PC-3 (cell line): ENCODE measurements around the gene KLRC3. TPM values are rescaled to one million over a fixed set of nuclear protein-coding genes. Genes with fewer than 3 reads are reported as not detected.
"Not testable (repeated sequence)": the region's sequence is repeated elsewhere in the genome, so short reads cannot be mapped to it uniquely, and the experiment has no call there.

Experiments
- ATAC-seq: fragments of 200-7000 bp; cut with Tn5 transposase; 2 replicates; pipeline ENCODE4 v1.9.1; 2020; ENCODE audit warnings: mild to moderate bottlenecking, moderate library complexity
- BruUV-seq: library from RNA; stranded (reverse); fragments of 400-500 nt; replicated peaks from 2 replicates; lab custom pipeline; 2021; lab: Mats Ljungman, UMichigan
- CTCF ChIA-PET: fragments of 300-600 bp; sonication (Branson Sonifier 250); formaldehyde crosslinking; loops from one replicate; lab custom pipeline; 2022; ENCODE audit warnings: antibody characterized with exemption; lab: Charles Lee
- POLR2A ChIA-PET: fragments of 300-600 bp; sonication (Branson Sonifier 250); formaldehyde crosslinking; loops from one replicate; lab custom pipeline; 2022; ENCODE audit warnings: antibody characterized with exemption; ENCODE audit not compliant: unreplicated experiment; lab: Charles Lee
- DNase-seq: peaks from one replicate; pipeline ENCODE4 v3.0.0-alpha.2; 2015
- H2AFZ ChIP-seq: fragments of 300-600 bp; sonication (generic); 2 replicates; pipeline ENCODE4 v1.6.0; 2016; ENCODE audit warnings: antibody characterized with exemption, low read length
- H3F3A ChIP-seq: fragments of 300-600 bp; sonication (generic); one replicate; pipeline ENCODE4 v1.6.0; 2017; ENCODE audit warnings: antibody characterized with exemption, low read length, control low read depth, mild to moderate bottlenecking; ENCODE audit not compliant: unreplicated experiment
- H3K27ac ChIP-seq: fragments of 300-600 bp; sonication (generic); 2 replicates; pipeline ENCODE4 v1.5.1; 2016; ENCODE audit warnings: mild to moderate bottlenecking, low read length
- H3K27me3 ChIP-seq: fragments of 300-600 bp; sonication (generic); 2 replicates; pipeline ENCODE4 v1.6.1; 2016; ENCODE audit warnings: low read length, mixed read lengths
- H3K36me3 ChIP-seq: fragments of 300-600 bp; sonication (generic); 2 replicates; pipeline ENCODE4 v1.6.1; 2016; ENCODE audit warnings: low read depth, mixed run types, low read length, mixed read lengths
- H3K4me1 ChIP-seq: fragments of 300-600 bp; sonication (generic); 2 replicates; pipeline ENCODE4 v1.5.1; 2016; ENCODE audit warnings: low read length; ENCODE audit not compliant: insufficient read depth
- H3K4me2 ChIP-seq: fragments of 300-600 bp; sonication (generic); 2 replicates; pipeline ENCODE4 v1.6.0; 2016; ENCODE audit warnings: low read length
- H3K4me3 ChIP-seq: fragments of 300-600 bp; sonication (generic); 2 replicates; pipeline ENCODE4 v1.5.1; 2016; ENCODE audit warnings: mild to moderate bottlenecking, low read length, mixed read lengths
- H3K79me2 ChIP-seq: fragments of 300-600 bp; sonication (generic); 2 replicates; pipeline ENCODE4 v1.6.1; 2017; ENCODE audit warnings: low read length, mixed read lengths
- H3K9ac ChIP-seq: fragments of 300-600 bp; sonication (generic); 2 replicates; pipeline ENCODE4 v1.6.0; 2016; ENCODE audit warnings: mild to moderate bottlenecking, low read length
- H3K9me2 ChIP-seq: fragments of 300-600 bp; sonication (generic); replicated peaks from 2 replicates; pipeline ENCODE4 v1.6.1; 2016; ENCODE audit warnings: mixed run types, low read length, mixed read lengths
- H3K9me3 ChIP-seq: fragments of 300-600 bp; sonication (generic); 2 replicates; pipeline ENCODE4 v1.6.1; 2016; ENCODE audit warnings: low read length, mixed read lengths
- H4K20me1 ChIP-seq: fragments of 300-600 bp; sonication (generic); 2 replicates; pipeline ENCODE4 v1.6.1; 2016; ENCODE audit warnings: low read length, mixed read lengths
- EZH2 ChIP-seq: fragments of 300-600 bp; sonication (generic); IDR thresholded peaks from one replicate; pipeline ENCODE4 v1.6.1; 2017; ENCODE audit warnings: antibody characterized with exemption, mild to moderate bottlenecking, low read length; ENCODE audit not compliant: unreplicated experiment
- EZH2phosphoT487 ChIP-seq: fragments of 300-600 bp; sonication (generic); IDR thresholded peaks from 2 replicates; pipeline ENCODE4 v1.6.1; 2018; ENCODE audit warnings: mild to moderate bottlenecking, antibody characterized with exemption, low read length, borderline replicate concordance
- intact Hi-C: fragments of 100-400 bp; cut with micrococcal nuclease; formaldehyde crosslinking; loops from 2 replicates; pipeline ENCODE4 v1.9.0; 2023
- total RNA-seq: library from RNA; depleted of rRNA; stranded (reverse); fragments of >200 nt; gene quantifications from 2 replicates; pipeline ENCODE4 v1.2.3, GENCODE V29; 2014
- TF ChIP-seq, protein P1 (sequence below): fragments of 300-600 bp; sonication (generic); conservative IDR thresholded peaks from 2 replicates; pipeline ENCODE4 v1.5.1; 2017; ENCODE audit warnings: antibody characterized with exemption, low read depth, mild to moderate bottlenecking, low read length

Gene KLRC3
- total RNA-seq, 1 experiment from 2014 or later = not detected

DNA sequence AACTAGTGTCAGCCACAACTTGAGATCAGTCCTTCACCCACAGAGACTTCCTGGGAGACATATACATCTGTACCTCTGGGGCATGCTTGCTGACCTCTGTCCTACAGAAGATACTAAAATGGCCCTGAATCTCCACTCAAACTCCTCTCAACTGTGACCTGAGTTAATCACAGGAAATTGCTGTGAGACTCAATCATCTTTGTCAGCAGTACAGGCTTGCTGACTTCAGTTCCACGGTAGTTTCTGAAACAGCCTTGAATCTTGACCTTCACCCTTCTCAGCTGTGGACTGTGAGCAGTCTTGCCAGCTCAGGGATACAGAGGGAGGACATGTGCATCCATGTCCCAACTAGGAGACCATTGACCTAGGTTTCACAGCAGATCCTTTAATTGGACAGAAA lies 34.1 kb upstream of the KLRC3 start:
- Histone ChIP-seq H3K36me3 (no peaks in the 10 kb centered on the region), H3K4me2 (no peak overlapping the region), H4K20me1 (no peaks in the 10 kb centered on the region), H3K79me2 (no peaks in the 10 kb centered on the region), H3K9me3 (no peaks in the 10 kb centered on the region), H3K4me3 (no peak overlapping the region), H3F3A (no peaks in the 10 kb centered on the region), H3K4me1 (0 out of 2 replicates have a peak, but pooled peaks cover 4% of the 10 kb centered on the region), H3K27ac (no peak overlapping the region), H2AFZ (no peak overlapping the region), H3K27me3 (no peaks in the 10 kb centered on the region), H3K9ac (no peak overlapping the region), H3K9me2 (no peaks in the 10 kb centered on the region)
- ATAC-seq (no peak), DNase-seq (no peak)
- BruUV-seq = no TSS peak
- TF ChIP-seq EZH2 (no peak), EZH2phosphoT487 (no peak)
- TF ChIP-seq, protein P1, sequence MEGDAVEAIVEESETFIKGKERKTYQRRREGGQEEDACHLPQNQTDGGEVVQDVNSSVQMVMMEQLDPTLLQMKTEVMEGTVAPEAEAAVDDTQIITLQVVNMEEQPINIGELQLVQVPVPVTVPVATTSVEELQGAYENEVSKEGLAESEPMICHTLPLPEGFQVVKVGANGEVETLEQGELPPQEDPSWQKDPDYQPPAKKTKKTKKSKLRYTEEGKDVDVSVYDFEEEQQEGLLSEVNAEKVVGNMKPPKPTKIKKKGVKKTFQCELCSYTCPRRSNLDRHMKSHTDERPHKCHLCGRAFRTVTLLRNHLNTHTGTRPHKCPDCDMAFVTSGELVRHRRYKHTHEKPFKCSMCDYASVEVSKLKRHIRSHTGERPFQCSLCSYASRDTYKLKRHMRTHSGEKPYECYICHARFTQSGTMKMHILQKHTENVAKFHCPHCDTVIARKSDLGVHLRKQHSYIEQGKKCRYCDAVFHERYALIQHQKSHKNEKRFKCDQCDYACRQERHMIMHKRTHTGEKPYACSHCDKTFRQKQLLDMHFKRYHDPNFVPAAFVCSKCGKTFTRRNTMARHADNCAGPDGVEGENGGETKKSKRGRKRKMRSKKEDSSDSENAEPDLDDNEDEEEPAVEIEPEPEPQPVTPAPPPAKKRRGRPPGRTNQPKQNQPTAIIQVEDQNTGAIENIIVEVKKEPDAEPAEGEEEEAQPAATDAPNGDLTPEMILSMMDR = no peak
- intact Hi-C loops = no loop called here
- ChIA-PET POLR2A (no interaction called here), CTCF (no interaction called here)

GRCh38 chr12:10453156-10453555 lies 32.8 kb upstream of the KLRC3 start, which contains the start of gene KLRC1:
Gene KLRC1 (minus strand): TSS chr12:10453377. CDS start chr12:10451156, 2,221 bp downstream.
- Histone ChIP-seq H3K36me3 (no peaks in the 10 kb centered on the region), H4K20me1 (no peaks in the 10 kb centered on the region), H3K79me2 (no peaks in the 10 kb centered on the region), H3K27ac (no peak within 1 kb of the TSS), H3K4me3 (no peak within 1 kb of the TSS), H3K4me1 (0 out of 2 replicates have a peak, but pooled peaks cover 4% of the 10 kb centered on the region), H3K9me3 (no peaks in the 10 kb centered on the region), H3K27me3 (no peaks in the 10 kb centered on the region), H3K9ac (no peak within 1 kb of the TSS), H3F3A (no peaks in the 10 kb centered on the region), H3K9me2 (no peaks in the 10 kb centered on the region), H3K4me2 (no peak within 1 kb of the TSS), H2AFZ (no peak within 1 kb of the TSS)
- peak; percentile 50 for ATAC-seq
- peak; percentile 64 for DNase-seq
- ChIA-PET CTCF (no interaction called here), POLR2A (no interaction called here)
- no TSS peak for BruUV-seq
- TF ChIP-seq, protein P1 = no peak
- TF ChIP-seq EZH2 (no peak), EZH2phosphoT487 (no peak)
- intact Hi-C loops = no loop called here

DNA sequence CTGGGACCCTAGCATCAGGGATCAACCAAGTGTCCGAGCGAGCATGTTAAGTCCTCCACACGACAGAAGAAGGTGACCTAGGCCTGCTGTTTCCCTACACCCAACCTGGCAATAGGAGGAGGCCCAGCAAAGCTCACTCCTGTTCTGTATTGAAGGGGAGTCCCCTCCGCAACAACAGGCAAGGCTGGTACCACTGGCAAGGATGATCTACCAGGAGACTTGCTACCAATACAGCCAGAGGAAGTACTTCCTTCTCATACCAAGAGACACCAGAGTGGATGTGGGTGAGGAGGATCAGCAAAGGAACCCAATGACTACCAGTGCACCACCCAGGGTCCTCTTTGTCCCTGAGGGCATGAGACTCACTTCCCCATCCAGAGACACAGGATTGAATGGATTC lies 27.8 kb upstream of the KLRC3 start:
- H2AFZ ChIP-seq = no peak overlapping the region

GRCh38 chr12:10446052-10446451 lies 25.7 kb upstream of the KLRC3 start:
- H3K4me3 ChIP-seq, ATAC-seq, H3K4me1 ChIP-seq, BruUV-seq, H3K4me2 ChIP-seq, H3K9me2 ChIP-seq, H2AFZ ChIP-seq, H3K27me3 ChIP-seq, intact Hi-C loops, H3K9me3 ChIP-seq, H3F3A ChIP-seq, H3K27ac ChIP-seq, DNase-seq, CTCF ChIA-PET, H3K36me3 ChIP-seq, H3K9ac ChIP-seq, H3K79me2 ChIP-seq, H4K20me1 ChIP-seq, POLR2A ChIA-PET: not testable (repeated sequence)

More for the DNA sequence above, 27.8 kb upstream of the KLRC3 start:
- no peaks in the 10 kb centered on the region for H4K20me1 ChIP-seq
- intact Hi-C loops = no loop called here
- H3K9ac ChIP-seq = no peak overlapping the region
- H3K27ac ChIP-seq = no peak overlapping the region
- TF ChIP-seq, protein P1 = no peak
- no peak for TF ChIP-seq EZH2
- no peak for TF ChIP-seq EZH2phosphoT487
- H3K4me2 ChIP-seq = no peak overlapping the region
- no TSS peak for BruUV-seq
- no peaks in the 10 kb centered on the region for H3K9me3 ChIP-seq
- ATAC-seq = no peak
- DNase-seq = no peak
- H3K4me1 ChIP-seq = 0 out of 2 replicates have a peak, but pooled peaks cover 4% of the 10 kb centered on the region
- H3K27me3 ChIP-seq = no peaks in the 10 kb centered on the region
- H3K9me2 ChIP-seq = no peaks in the 10 kb centered on the region
- H3K79me2 ChIP-seq = no peaks in the 10 kb centered on the region
- H3K4me3 ChIP-seq = no peak overlapping the region
- no peaks in the 10 kb centered on the region for H3F3A ChIP-seq
- no peaks in the 10 kb centered on the region for H3K36me3 ChIP-seq
- CTCF ChIA-PET = no interaction called here
- POLR2A ChIA-PET = no interaction called here
